ENCODE measurements around the gene SH3TC1. TPM values are rescaled to one million over a fixed set of nuclear protein-coding genes. Genes with fewer than 3 reads are reported as not detected.
A peak's percentile ranks its signal among the peaks of the same experiment; 100 is the strongest.

Gene SH3TC1
- total RNA-seq, 1 donor from 2014 or later = 18.9 TPM

DNA sequence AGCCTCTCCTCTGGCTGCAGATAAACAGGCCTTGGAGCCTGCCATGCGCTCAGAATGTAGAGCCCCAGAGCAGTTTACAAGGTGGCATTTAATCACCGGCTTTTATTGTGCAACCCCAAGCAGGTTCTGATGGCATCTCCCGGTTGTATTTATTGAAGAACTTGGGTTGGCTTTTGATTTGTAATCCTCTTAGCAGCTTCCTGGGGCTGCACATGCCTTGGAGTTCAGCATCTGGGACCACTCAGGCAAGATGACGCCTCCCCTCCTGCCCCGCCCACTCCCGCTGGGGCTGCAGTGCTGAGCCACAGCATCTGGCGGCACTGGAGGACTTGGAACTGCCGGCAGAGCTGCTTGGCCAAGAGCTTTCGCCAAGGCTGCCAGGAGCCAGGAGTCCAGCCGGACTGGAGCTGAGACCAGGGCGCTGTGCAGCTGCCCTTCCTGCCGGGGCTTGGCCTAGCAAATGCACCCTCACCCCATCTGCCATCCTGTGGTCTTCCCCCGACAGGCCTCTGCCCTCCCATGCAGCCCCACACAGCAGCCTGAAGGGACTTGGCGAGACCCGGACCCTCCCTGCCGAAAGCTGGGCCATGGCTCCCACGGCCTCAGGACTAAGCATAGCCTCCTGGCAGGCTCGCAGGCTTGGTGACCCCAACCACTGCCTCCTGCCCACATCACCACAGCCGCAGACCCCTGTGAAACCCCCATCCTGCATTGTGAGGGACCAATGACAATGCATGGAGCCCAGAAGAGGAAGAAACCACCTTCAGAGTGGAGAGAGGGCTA is 75.9 kb downstream of the SH3TC1 start:
- no peak for DNase-seq (ENCODE audit: low read depth)
- H3K36me3 ChIP-seq (ENCODE audit: control insufficient read depth, insufficient read depth, low read length) = no peaks in the 10 kb centered on the region
- TF ChIP-seq, protein P1, sequence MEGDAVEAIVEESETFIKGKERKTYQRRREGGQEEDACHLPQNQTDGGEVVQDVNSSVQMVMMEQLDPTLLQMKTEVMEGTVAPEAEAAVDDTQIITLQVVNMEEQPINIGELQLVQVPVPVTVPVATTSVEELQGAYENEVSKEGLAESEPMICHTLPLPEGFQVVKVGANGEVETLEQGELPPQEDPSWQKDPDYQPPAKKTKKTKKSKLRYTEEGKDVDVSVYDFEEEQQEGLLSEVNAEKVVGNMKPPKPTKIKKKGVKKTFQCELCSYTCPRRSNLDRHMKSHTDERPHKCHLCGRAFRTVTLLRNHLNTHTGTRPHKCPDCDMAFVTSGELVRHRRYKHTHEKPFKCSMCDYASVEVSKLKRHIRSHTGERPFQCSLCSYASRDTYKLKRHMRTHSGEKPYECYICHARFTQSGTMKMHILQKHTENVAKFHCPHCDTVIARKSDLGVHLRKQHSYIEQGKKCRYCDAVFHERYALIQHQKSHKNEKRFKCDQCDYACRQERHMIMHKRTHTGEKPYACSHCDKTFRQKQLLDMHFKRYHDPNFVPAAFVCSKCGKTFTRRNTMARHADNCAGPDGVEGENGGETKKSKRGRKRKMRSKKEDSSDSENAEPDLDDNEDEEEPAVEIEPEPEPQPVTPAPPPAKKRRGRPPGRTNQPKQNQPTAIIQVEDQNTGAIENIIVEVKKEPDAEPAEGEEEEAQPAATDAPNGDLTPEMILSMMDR (IDR thresholded peaks at IDR 0.05; ENCODE audit: insufficient read depth, low read length, poor library complexity, severe bottlenecking) = peak; percentile 48
- peaks cover 21% of the 10 kb centered on the region for H3K27me3 ChIP-seq (ENCODE audit: control insufficient read depth, insufficient read depth, low read length)
- no peak overlapping the region for H3K4me3 ChIP-seq (ENCODE audit: low read depth, low read length)

- H3K36me3 ChIP-seq (ENCODE audit: control insufficient read depth, insufficient read depth, low read length) = no peaks in the 10 kb centered on the region
- no peak for DNase-seq (ENCODE audit: low read depth)
- TF ChIP-seq, protein P1 (IDR thresholded peaks at IDR 0.05; ENCODE audit: insufficient read depth, low read length, poor library complexity, severe bottlenecking) = no peak
- H3K4me3 ChIP-seq (ENCODE audit: low read depth, low read length) = no peak overlapping the region
- H3K27me3 ChIP-seq (ENCODE audit: control insufficient read depth, insufficient read depth, low read length) = peaks cover 15% of the 10 kb centered on the region
Measured at GRCh38 chr4:8275548-8275910, 76.4 kb downstream of the SH3TC1 start.

DNA sequence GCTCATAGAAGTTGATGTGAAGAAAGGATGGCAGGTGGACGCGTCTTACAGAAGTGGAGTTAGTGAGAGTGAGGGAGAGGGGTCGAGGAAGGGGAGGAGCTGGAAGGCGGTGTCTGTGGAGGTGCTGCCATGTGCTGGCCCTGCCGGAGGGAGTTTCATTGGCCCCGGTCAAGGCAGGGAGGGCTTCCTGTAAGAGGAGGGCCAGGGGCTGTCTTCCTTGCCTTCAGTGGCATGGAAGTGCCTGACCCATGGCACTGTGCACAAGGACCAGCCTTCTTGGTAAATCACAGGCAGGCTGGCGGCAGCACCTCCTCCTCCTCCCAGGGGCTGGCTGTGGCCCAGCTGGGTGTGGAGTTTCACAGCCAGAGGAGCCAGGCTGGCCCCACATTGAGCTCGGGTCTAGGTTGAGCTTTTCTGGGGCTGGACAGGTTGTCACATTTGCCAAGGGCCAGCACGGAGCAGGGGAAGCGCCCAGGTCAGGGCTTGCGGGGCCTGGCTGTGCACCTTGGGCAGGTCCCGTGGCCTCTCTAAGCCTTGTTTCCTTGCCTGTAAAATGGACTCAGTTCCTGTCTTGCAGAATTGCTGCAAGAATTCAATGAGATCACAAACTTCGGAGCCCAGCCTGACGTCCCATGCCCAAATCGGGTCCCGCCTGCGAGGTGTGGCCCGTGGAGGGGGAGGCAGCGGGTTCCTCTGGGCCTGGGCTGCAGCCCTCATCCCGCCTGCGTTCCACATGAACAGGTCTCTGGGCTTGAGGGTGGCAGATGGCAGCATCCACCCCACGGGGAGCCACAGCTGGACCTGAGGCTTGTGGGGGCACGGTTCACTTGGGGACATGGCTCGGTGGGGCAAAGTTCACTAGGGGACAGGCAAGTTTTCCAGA is 77.5 kb downstream of the SH3TC1 start:
- peaks cover 6% of the 10 kb centered on the region for H3K27me3 ChIP-seq (ENCODE audit: control insufficient read depth, insufficient read depth, low read length)
- H3K36me3 ChIP-seq (ENCODE audit: control insufficient read depth, insufficient read depth, low read length) = no peaks in the 10 kb centered on the region
- TF ChIP-seq, protein P1 (IDR thresholded peaks at IDR 0.05; ENCODE audit: insufficient read depth, low read length, poor library complexity, severe bottlenecking) = no peak
- no peak for DNase-seq (ENCODE audit: low read depth)
- H3K4me3 ChIP-seq (ENCODE audit: low read depth, low read length) = no peak overlapping the region

- Histone ChIP-seq H3K4me3 (ENCODE audit: low read depth, low read length) (no peak overlapping the region), H3K27me3 (ENCODE audit: control insufficient read depth, insufficient read depth, low read length) (peaks cover 2% of the 10 kb centered on the region), H3K36me3 (ENCODE audit: control insufficient read depth, insufficient read depth, low read length) (no peaks in the 10 kb centered on the region)
- no peak for DNase-seq (ENCODE audit: low read depth)
- TF ChIP-seq, protein P1 (IDR thresholded peaks at IDR 0.05; ENCODE audit: insufficient read depth, low read length, poor library complexity, severe bottlenecking) = no peak
Measured at GRCh38 chr4:8277356-8278008, 78.4 kb downstream of the SH3TC1 start.

DNA sequence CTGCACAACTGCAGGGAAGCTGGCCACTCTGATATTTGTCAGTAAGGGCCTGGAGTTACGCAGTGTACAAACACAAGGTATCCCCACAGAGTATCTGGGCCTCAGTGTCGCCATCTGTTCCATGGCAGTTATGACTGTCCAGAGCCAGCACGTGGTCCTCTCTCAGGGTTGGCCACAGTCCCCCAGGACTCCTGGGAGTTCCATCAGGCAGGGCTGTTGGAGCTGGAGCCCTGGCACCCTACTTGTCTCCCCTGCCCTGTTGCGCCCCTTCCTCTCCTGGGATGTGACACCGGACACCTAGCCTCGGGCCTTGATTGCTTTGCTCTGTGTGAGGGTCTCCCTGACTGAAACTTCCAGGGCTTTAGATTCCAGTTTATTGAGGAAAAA is 78.9 kb downstream of the SH3TC1 start:
- TF ChIP-seq, protein P1 (IDR thresholded peaks at IDR 0.05; ENCODE audit: insufficient read depth, low read length, poor library complexity, severe bottlenecking) = no peak
- no peaks in the 10 kb centered on the region for H3K27me3 ChIP-seq (ENCODE audit: control insufficient read depth, insufficient read depth, low read length)
- no peak overlapping the region for H3K4me3 ChIP-seq (ENCODE audit: low read depth, low read length)
- no peaks in the 10 kb centered on the region for H3K36me3 ChIP-seq (ENCODE audit: control insufficient read depth, insufficient read depth, low read length)
- DNase-seq (ENCODE audit: low read depth) = no peak
